ENCODE measurements around the gene TDRD10.
"Not testable (repeated sequence)": the region's sequence is repeated elsewhere in the genome, so short reads cannot be mapped to it uniquely, and the experiment has no call there.

Gene TDRD10

GRCh38 chr1:154479764-154480421, 22.1 kb upstream of the TDRD10 start:
- DNase-seq (ENCODE audit: low read depth, low spot score) = peak; percentile 92

DNA sequence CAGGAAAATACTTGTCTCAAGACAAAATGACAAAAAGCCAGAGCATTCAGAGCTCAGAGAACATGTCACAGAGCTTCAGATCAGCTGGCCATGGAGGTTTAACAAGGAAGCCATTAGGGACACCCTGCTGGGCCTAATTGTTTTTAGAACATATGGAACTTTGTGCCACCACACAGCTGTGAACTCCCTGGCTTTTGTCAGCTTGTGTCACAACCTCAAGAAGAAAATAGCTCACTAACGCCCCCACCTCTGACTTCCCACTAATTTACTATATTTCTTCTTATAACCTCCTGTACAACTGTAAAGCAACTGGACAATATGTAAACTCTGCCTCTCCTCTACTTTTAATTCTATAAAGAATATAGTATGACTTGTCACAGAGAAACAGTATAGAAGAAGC, 21.0 kb upstream of the TDRD10 start:
- no peak for DNase-seq (ENCODE audit: low read depth, low spot score)

DNA sequence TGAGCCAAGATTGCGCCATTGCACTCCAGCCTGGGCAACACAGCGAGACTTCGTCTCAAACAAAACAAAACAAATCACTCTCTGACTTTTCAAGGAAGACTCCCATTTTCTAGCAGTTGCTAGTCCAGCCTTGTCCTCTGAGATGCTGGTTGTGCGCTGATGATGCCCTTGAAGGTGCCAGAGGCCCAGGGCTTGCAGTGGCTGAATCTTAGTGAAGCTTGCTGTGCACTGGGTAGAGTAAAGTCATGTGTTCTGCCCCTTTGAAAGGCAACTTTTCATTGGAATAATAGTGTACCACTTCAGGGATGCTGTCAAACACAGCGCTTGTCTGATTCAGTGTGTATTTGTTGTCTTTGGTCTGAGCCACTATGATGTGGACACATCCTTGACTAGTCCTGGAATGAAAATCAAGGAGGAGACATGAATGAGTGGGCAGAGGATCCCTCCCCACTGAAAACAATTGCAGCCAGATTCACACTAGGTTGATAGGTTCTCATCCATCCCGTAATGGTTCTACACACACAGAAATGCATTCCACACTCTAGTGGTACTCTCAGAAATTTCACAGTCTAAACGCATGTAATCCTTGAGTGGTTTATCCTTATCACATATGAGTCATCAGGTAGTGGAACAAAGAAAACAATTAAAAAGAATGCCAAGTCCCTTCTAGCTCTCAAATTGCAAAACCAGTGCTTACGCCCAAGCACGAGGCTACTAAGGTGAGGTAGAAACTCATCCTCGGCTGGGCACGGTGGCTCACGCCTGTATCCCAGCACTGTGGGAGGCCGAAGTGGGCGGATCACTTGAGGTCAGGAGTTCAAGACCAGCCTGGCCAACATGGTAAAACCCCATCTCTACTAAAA, 17.8 kb upstream of the TDRD10 start:
- peak; percentile 83 for DNase-seq (ENCODE audit: low read depth, low spot score)

DNA sequence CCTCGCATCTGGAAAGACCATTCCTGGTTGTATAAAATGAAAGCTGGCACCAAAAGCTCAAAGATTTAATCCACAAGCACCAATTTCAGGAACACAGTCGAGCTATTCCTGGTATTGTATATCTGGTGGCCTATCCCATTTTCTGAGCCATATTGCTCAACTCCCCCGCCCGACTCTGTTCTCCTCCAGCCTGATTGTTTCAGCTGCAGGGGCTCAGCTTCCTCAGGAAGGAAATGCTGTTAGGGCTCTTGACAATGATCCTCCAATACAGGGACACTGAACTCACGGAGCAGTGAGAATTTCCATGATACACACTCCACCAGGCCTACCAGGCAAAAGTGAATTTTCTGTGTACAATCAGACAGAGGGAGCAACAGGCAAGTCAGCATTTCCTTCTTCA, 16.9 kb upstream of the TDRD10 start:
- no peak for DNase-seq (ENCODE audit: low read depth, low spot score)

DNA sequence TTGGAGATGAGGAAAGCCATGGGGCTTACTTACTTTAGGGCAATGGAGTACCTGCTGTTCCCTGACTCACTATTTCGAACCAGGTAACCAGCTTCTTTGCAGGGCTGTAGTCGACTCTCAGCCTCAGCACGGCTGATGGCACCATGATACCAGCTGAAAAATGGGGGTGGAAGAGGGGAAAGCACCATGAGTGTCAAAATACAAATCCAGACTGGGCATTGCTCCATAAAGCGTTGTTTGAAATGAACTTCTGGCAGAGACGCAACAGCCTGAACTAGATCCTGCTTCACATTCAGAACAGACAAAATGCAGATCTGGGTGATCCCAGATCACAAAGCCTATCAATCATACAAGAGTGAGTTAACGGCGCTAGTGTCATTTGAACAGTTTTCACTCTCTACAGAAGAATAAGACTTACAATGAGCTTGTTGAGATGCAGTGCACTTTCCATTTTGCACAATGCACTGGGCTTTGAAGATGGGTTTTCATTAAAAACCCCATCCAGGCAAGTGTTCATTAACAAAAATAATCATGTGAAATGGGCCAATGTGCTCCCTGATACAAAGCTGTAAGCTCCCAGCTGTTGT, 16.0 kb upstream of the TDRD10 start:
- DNase-seq (ENCODE audit: low read depth, low spot score) = no peak

DNA sequence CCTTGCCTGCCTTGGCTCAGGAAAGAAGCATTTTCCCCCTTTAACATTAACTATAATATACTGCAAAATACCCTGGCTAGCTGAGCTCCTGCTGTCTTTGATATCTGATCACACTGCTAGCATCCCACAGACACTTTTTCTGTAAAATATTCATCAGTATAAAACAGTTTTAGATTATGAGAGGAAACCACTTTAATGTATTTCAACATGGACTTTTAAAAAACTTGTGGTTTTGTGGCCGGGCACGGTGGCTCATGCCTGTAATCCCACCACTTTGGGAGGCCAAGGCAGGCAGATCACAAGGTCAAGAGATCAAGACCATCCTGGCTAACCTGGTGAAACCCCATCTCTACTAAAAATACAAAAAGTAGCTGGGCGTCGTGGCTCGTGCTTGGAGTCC, 15.3 kb upstream of the TDRD10 start:
- not testable (repeated sequence) for DNase-seq (ENCODE audit: low read depth, low spot score)

GRCh38 chr1:154488922-154489321, 13.1 kb upstream of the TDRD10 start:
- DNase-seq (ENCODE audit: low read depth, low spot score) = no peak

- no peak for DNase-seq (ENCODE audit: low read depth, low spot score)
Observed at GRCh38 chr1:154489695-154490274, 12.2 kb upstream of the TDRD10 start.

GRCh38 chr1:154490317-154490716, 11.7 kb upstream of the TDRD10 start:
- no peak for DNase-seq (ENCODE audit: low read depth, low spot score)

DNA sequence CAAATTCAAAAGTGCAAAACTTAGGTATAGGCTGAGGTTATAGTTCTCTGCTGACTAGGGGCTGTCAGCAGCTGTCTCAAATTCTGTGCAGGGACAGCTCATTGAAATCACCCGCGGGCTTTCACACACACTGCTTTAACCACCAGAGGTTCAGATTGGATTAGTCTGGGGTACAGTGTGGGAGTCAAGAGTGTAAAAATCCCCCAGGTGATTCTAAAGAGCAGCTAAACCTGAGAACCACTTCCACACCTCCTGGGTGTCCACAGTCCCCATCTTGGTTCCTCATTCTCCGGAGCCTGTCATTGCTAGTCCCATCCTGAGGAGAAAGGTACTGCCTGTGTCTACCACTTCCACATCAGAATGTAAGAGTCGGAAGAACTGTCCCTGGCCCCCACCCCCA, 9.9 kb upstream of the TDRD10 start:
- DNase-seq (ENCODE audit: low read depth, low spot score) = no peak

DNA sequence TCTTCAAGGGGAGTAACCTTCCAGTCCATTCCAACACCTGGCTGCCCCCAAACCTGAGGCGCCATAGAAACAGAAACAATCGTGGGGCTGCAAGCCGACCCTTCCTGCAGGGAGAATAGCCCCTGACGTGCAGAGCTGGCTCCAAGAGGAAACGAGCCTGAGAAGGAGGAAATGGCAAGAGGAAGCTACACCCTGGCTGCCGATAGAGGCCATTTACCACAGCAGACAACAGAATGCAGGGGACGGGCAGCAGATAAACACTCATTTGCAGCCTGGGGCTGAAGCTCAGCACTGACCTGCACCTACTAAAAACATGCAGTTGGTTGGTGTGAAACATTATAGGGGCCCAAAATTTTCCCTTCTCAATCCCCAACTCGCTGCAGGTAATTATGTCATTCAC, 8.7 kb upstream of the TDRD10 start:
- DNase-seq (ENCODE audit: low read depth, low spot score) = no peak

GRCh38 chr1:154495496-154496273, 6.3 kb upstream of the TDRD10 start:
- no peak for DNase-seq (ENCODE audit: low read depth, low spot score)

DNA sequence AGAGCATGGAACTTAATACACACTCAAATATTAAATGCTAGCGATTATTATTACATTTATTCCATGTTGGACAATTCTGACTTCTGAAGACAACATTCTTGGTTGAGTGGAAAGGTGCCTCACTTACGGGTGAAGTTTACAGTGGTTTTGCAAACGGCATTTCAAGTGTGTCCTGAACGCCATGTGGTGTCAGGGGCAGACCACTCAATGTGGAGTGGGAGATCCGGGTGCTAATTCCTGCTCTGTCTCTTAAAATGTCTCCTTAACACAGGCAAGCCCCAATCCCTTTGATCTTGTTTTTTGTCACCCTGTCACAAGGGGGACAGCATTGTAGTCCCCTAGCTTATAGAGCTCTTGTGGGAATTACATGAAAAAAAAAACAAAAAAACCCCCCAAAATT, 5.6 kb upstream of the TDRD10 start:
- DNase-seq (ENCODE audit: low read depth, low spot score) = no peak

GRCh38 chr1:154497026-154497806, 4.8 kb upstream of the TDRD10 start:
- DNase-seq (ENCODE audit: low read depth, low spot score) = peak; percentile 8

- no peak for DNase-seq (ENCODE audit: low read depth, low spot score)
Observed at GRCh38 chr1:154499446-154499845, 2.6 kb upstream of the TDRD10 start.

DNA sequence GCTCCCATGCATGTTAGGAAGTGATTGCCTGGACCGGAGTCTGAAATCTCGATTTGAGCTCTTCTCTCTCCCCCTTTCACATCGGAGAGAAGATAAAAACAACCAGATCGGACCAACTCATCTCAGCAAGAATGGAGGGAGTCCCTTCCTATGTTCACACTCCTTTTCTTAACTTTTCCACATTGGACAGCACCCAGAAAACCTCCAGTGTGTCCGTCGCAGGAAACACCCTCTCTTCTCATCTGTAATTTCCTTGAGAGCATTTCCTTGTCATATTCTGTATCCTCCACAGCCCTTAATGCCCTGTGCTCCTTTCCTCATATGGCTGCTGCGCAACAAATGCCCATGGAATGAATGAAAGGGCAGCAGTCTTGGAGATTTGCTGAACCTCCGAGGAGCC, 1.5 kb upstream of the TDRD10 start:
- DNase-seq (ENCODE audit: low read depth, low spot score) = no peak

- peak; percentile 23 for DNase-seq (ENCODE audit: low read depth, low spot score)
Observed at GRCh38 chr1:154501423-154502065, 475 bp upstream of the TDRD10 start.

DNA sequence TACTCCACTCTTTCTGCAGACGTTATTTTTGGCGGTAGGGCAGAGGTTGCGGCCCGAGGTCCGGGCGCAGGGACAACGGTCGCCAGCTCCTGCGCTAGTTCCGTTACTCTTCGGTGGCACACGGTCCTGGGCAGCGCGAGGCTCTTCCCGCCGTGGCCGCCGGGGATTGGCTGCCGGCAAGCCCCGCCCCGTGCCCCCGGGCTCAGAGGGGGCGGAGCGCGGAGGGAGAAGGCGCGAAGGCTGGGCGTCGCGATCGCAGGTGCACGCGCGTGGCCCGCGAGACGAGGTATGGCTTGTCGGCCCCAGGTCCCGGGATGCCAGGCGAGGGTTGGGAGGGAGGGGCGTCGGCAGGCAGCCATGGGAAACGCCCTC, 711 bp downstream of the TDRD10 start:
- DNase-seq (ENCODE audit: low read depth, low spot score) = no peak

GRCh38 chr1:154503898-154504297, 1.9 kb downstream of the TDRD10 start:
- no peak for DNase-seq (ENCODE audit: low read depth, low spot score)

DNA sequence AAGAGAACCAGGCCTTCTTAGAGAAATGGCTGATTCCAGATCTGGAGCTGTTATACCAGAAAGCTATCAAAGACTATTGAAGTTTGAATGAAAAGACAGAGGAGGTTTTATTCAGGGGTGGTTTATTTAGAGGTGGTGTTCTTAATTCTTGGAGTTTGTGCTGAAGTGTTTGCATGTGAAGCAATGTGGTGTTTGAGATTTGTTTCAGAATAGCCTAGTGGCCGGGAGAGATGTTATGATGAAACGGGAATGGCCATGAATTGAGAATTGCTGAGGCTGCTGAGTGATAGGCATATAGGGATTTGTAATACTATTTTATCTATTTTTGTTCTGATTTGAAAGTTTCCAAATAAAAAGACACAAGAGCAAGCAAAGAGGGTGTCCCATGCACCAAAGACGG, 10.7 kb downstream of the TDRD10 start:
- DNase-seq (ENCODE audit: low read depth, low spot score) = no peak

Data from astrocyte of the hippocampus (primary cell).